ENCODE measurements around the gene PHC3. TPM values are rescaled to one million over a fixed set of nuclear protein-coding genes. Genes with fewer than 3 reads are reported as not detected.

Gene PHC3
- total and polyA plus RNA-seq, 2 of the 13 experiments (the other 11 are each of a cell fraction or from before 2014, with no cell fraction given), result 24.1 to 49.0 TPM

- TF ChIP-seq ISL2 (CRISPR knock-in tag; IDR thresholded peaks at IDR 0.05) (peak; percentile 71), ZNF674 (CRISPR knock-in tag; IDR thresholded peaks at IDR 0.05; ENCODE audit: low read depth) (no peak), MED13 (CRISPR knock-in tag; IDR thresholded peaks at IDR 0.05) (peak; percentile 39; the same call in 1 of the 2 replicates), ZNF331 (CRISPR knock-in tag; IDR thresholded peaks at IDR 0.05) (peak; percentile 43), ZNF260 (CRISPR knock-in tag; IDR thresholded peaks at IDR 0.05; ENCODE audit: borderline replicate concordance, low read depth) (no peak), ZNF20 (CRISPR knock-in tag; IDR thresholded peaks at IDR 0.05) (no peak), ZFY (CRISPR knock-in tag; IDR thresholded peaks at IDR 0.05) (peak; percentile 49; the same call in 1 of the 2 replicates), TEAD3 (CRISPR knock-in tag; optimal IDR thresholded peaks at IDR 0.05; ENCODE audit: borderline replicate concordance) (peak; percentile 22), SNAPC4 (CRISPR knock-in tag; IDR thresholded peaks at IDR 0.05) (no peak), HMGA1 (CRISPR knock-in tag; conservative IDR thresholded peaks at IDR 0.05) (no peak), ZNF766 (CRISPR knock-in tag; IDR thresholded peaks at IDR 0.05; ENCODE audit: borderline replicate concordance) (peak; percentile 63; the same call in 1 of the 2 replicates), FUBP1 (CRISPR knock-in tag; IDR thresholded peaks at IDR 0.05; ENCODE audit: borderline replicate concordance) (no peak), NR2F1 (CRISPR knock-in tag; IDR thresholded peaks at IDR 0.05) (no peak), ZNF33A (CRISPR knock-in tag; IDR thresholded peaks at IDR 0.05; ENCODE audit: borderline replicate concordance) (no peak), KAT2B (IDR thresholded peaks at IDR 0.05; ENCODE audit: borderline replicate concordance, low read depth, low read length) (no peak), SMAD3 (CRISPR knock-in tag; IDR thresholded peaks at IDR 0.05) (0 out of 2 replicates have a peak, but pooled peaks have one; percentile 52), ZNF225 (CRISPR knock-in tag; IDR thresholded peaks at IDR 0.05) (no peak), ELF1 (CRISPR knock-in tag; IDR thresholded peaks at IDR 0.05) (no peak), ZNF670 (CRISPR knock-in tag; IDR thresholded peaks at IDR 0.05; ENCODE audit: borderline replicate concordance) (no peak), ATF7-NPFF (CRISPR knock-in tag; IDR thresholded peaks at IDR 0.05; ENCODE audit: low read depth) (peak; percentile 63; the same call in 1 of the 2 replicates), CAMTA2 (CRISPR knock-in tag; IDR thresholded peaks at IDR 0.05; ENCODE audit: borderline replicate concordance) (no peak)
These were observed 102.8 kb downstream of the PHC3 start (continued) for GRCh38 chr3:170078620-170079281.
